ENCODE data around the gene CASQ2.

DNA sequence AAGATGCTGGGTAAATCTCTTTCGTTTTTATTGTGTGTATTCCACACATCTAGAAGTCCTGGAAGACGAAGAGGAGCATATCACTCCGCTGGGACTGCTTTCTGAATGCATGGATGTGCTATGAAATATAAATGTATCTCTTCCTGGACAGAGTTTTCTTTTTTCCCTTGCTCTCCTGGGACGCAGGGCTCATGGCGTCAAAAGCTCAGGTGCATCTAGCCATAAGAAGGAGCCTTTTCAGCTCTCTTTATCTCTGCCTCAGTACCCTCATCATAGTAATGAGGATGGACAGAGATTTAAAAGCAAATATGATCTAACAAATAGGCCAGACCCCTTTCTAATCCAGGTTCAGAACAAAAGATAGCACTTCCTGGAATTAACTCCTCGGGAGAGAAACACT is 27.5 kb upstream of the CASQ2 start:
- TF ChIP-seq, protein P1, sequence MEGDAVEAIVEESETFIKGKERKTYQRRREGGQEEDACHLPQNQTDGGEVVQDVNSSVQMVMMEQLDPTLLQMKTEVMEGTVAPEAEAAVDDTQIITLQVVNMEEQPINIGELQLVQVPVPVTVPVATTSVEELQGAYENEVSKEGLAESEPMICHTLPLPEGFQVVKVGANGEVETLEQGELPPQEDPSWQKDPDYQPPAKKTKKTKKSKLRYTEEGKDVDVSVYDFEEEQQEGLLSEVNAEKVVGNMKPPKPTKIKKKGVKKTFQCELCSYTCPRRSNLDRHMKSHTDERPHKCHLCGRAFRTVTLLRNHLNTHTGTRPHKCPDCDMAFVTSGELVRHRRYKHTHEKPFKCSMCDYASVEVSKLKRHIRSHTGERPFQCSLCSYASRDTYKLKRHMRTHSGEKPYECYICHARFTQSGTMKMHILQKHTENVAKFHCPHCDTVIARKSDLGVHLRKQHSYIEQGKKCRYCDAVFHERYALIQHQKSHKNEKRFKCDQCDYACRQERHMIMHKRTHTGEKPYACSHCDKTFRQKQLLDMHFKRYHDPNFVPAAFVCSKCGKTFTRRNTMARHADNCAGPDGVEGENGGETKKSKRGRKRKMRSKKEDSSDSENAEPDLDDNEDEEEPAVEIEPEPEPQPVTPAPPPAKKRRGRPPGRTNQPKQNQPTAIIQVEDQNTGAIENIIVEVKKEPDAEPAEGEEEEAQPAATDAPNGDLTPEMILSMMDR (IDR thresholded peaks at IDR 0.05): no peak
- no peak for TF ChIP-seq EZH2 (IDR thresholded peaks at IDR 0.05; ENCODE audit: borderline replicate concordance, insufficient read depth, low read depth, low read length, poor library complexity, severe bottlenecking)
